Muscle of arm (tissue), 12 donors: ENCODE results near the gene ASXL3. TPM values are rescaled to one million over a fixed set of nuclear protein-coding genes. Genes with fewer than 3 reads are reported as not detected.
A peak's percentile ranks its signal among the peaks of the same experiment; 100 is the strongest.

ENCODE experiments used
- DNase-seq: peaks from one replicate; pipeline ENCODE4 v3.0.0-alpha.2; 2013
- polyA plus RNA-seq, 12 donors: library from polyadenylated mRNA; unstranded; fragments of 120-200 nt; gene quantifications; one replicate each; pipeline ENCODE4 v1.2.1, GENCODE V29; 2013; ENCODE audit not compliant: insufficient read length in 12 of 12

Gene ASXL3
- polyA plus RNA-seq, 12 donors: 3.6 to 8.5 (median 5.1) TPM; not detected in 1

GRCh38 chr18:33717339-33717738 lies 139.3 kb downstream of the ASXL3 start:
- no peak for DNase-seq

DNA sequence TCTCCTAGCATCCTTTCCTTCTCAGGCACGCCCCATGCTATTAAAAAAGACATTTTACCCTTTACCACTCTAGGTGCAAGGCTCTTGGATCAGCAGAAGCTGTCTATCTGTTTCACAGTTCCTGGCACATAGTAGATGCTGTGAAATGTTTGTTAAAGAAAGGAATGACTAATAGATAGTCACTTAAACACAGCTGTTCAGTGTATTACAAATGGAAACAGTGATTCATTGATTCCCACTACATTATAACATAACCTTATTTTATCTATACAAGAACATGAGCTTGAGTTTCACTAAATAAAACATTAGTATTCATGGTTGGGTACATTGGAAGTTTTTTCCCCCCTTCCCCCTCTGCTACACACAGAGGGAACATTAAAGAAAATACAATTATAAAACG lies 142.1 kb downstream of the ASXL3 start:
- no peak for DNase-seq

- DNase-seq: no peak
These were observed 151.5 kb downstream of the ASXL3 start for GRCh38 chr18:33729556-33729955.

GRCh38 chr18:33733376-33733775 lies 155.4 kb downstream of the ASXL3 start:
- DNase-seq: no peak

- no peak for DNase-seq
These were observed 157.4 kb downstream of the ASXL3 start for GRCh38 chr18:33735428-33735827.

DNA sequence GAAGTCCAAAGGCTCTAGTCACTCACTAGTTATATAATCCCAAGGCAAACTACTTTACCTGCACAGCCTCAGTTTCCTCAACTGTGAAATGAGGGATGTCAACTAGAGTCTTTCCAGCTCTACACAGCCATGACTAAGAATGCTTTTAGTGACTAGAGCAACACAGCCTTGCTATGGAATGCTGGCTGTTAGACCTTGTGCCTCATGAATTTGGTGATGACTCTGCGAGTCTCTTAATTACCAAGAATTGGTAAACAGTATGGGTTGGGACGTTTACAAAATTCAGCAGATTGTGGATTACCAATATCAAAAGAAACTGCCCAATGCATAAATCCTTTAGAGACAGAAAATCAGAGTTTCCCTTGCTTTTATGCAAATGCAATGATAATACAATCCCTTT lies 163.7 kb downstream of the ASXL3 start:
- no peak for DNase-seq

DNA sequence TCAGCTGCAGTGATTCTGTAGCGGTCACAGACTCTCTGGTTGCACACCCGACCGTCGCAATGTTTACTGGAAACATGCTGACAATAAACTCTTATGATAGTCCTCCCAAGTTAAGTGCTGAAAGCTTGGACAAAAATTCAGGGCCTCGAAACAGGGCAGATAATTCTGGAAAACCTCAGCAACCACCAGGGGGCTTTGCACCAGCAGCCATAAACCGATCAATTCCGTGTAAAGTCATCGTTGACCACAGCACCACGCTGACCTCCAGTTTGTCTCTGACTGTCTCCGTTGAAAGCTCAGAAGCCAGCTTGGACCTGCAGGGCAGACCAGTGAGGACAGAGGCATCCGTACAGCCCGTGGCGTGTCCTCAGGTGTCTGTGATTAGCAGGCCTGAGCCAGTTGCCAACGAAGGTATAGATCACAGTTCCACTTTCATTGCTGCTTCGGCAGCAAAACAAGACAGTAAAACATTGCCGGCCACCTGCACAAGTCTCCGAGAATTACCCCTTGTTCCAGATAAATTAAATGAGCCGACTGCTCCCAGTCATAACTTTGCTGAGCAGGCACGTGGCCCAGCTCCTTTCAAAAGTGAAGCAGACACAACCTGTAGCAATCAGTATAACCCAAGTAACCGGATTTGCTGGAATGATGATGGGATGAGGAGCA lies 166.1 kb downstream of the ASXL3 start:
- DNase-seq: no peak

DNA sequence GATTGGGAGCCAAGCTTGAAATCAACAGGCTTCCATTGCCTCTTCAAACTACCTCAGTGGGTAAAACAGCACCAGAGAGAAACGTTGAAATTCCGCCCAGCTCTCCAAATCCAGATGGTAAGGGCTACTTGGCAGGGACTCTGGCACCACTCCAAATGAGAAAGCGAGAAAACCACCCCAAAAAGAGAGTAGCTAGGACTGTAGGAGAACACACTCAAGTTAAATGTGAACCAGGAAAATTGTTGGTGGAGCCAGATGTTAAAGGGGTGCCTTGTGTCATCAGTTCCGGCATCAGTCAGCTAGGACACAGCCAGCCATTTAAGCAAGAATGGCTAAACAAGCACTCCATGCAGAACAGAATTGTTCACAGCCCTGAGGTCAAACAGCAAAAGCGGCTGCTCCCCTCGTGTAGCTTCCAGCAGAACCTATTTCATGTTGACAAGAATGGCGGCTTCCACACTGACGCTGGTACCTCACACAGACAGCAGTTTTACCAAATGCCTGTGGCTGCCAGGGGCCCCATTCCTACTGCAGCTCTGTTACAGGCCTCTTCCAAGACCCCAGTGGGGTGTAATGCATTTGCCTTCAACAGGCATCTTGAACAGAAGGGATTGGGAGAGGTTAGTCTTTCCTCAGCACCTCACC lies 167.3 kb downstream of the ASXL3 start:
- no peak for DNase-seq

DNA sequence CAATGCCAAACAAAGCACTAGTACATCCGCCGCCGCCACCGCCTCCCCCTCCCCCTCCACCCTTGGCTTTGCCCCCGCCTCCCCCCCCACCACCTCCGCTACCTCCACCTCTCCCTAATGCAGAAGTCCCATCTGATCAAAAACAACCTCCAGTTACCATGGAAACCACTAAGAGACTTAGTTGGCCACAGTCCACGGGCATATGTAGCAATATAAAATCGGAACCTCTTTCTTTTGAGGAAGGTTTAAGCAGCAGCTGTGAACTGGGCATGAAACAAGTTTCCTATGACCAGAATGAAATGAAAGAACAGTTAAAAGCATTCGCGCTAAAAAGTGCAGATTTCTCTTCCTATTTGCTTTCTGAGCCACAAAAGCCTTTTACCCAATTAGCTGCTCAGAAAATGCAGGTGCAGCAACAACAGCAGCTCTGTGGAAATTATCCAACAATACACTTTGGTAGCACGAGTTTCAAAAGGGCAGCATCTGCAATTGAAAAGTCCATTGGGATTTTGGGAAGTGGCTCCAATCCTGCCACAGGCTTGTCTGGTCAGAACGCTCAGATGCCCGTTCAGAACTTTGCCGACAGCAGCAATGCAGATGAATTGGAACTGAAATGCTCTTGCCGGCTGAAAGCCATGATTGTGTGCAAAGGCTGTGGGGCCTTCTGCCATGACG lies 168.0 kb downstream of the ASXL3 start:
- DNase-seq: no peak

GRCh38 chr18:33749834-33750233 lies 171.8 kb downstream of the ASXL3 start:
- DNase-seq: peak; percentile 18

GRCh38 chr18:33750366-33750765 lies 172.3 kb downstream of the ASXL3 start:
- peak; percentile 32 for DNase-seq

DNA sequence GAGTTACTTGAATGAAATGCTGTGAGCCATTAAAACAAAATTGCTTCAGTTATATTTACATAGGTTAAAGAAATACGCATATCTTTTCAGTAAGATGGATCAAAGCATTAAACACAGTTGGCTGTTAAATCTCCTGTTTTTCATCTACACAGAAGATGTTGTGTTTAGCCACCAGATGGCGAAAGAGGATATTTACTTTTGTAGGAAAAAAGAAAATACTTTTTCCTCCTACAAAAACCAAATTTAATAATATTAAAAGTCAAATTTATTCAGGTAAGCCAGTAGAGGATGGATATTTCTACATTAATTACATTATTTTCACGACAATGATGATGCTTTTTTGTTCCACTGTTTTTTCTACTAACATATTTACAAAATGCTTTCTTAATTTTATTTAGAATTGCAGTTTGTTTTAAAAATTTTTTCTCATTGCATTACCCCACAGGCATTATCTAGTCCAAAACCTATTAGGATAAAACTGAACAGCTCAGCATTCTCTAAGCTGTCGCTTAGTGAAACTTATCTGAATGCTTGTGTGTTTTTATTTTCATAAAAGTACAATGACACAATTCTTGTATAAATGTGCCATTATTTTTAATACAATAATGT lies 173.7 kb downstream of the ASXL3 start:
- peak; percentile 14 for DNase-seq

DNA sequence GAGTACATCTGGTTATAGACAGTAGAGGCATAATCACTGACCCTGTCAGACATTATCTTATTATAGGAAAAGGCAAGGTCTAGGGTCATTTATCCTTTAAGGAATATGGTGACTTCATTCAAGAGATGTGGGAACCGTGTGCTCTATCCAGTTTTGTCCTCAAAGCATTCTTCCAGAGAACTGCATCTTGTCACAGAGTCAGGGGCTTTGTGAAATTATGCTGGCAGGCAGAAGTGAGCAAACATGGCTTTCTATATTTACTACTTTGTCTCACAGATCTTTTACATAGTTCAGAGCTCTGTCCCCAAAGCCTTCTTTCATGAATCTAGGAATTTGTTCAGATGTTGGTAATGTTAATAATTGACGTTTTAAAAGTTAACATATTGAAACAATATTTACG lies 177.4 kb downstream of the ASXL3 start:
- no peak for DNase-seq

GRCh38 chr18:33755931-33756560 lies 178.0 kb downstream of the ASXL3 start:
- DNase-seq: peak; percentile 11

DNA sequence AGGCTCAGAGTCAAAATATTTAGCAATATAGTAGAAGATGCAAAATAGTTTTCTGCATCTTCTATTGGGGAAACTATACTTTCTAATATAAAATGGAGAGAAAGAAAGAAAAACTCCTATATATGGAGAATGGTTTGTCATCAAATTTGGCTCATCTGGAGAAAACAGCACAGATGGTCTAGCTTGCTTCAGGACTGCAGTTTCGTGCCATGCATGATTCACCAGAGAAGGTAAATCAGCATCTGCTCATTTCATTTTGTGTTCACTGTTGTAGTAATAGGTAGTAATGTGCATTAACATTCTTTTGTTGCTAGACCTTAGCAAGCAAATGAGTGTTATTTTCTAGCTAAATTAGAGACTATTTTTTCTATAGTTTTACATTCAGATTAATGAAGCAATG lies 179.0 kb downstream of the ASXL3 start:
- DNase-seq: no peak

GRCh38 chr18:33761363-33761762 lies 183.3 kb downstream of the ASXL3 start:
- DNase-seq: peak; percentile 44

GRCh38 chr18:33781429-33781828 lies 203.4 kb downstream of the ASXL3 start:
- DNase-seq: no peak

Other genes with a start within 250 kb of the ASXL3 start
- 1 to 10 TPM in 3 of 12 donors, under 1 TPM in 7, not detected in 2; 0.19 to 1.4 (median 0.73) TPM for gene CCDC178, start 137.5 kb upstream of the ASXL3 start, polyA plus RNA-seq